HG03039 (cell line): ENCODE measurements around the gene IFI35.
"Not testable (repeated sequence)": the region's sequence is repeated elsewhere in the genome, so short reads cannot be mapped to it uniquely, and the experiment has no call there.

Source experiments
- ATAC-seq: cut with Tn5 transposase; IDR thresholded peaks from one replicate; pipeline ENCODE4 v1.9.1; 2021; ENCODE audit warnings: mild to moderate bottlenecking, moderate library complexity; ENCODE audit not compliant: unreplicated experiment

The IFI35 gene

DNA sequence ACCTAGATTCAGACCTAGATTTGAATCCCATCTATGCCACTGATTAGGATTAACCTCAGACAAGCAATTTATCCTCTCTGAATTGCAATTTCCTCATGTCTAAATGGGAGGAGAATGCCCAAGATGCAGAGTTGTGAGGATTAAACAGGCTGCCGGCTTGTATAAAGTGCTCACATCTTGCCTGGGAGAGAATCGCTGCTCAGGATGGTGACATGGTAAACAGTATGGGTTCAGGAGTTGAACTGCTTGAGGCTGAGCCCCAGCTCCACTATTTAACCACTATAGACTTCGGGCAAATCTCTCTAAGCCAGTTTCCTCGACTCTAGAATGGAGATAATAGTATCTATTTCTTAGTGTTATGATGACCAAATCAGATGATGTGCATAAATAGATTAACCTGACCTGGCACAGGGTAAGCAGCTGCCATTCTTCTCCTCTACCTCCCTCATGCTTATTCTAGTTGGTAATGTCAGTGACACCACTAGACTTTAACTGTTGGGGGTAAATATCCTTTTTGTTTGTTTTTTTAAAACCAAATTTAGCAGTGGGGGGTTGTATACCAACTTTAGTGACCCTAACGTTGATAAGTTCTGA lies 9.1 kb upstream of the IFI35 start:
- no peak for ATAC-seq

- ATAC-seq, result peak; percentile 87
Observed at GRCh38 chr17:42997984-42998938, 8.3 kb upstream of the IFI35 start, which contains the start of gene RPL27. Gene RPL27 (plus strand): TSS chr17:42998419. CDS start chr17:42998751, 332 bp downstream.

GRCh38 chr17:42999003-42999525 lies 7.5 kb upstream of the IFI35 start:
- ATAC-seq, result no peak

- ATAC-seq, result not testable (repeated sequence)
Observed at GRCh38 chr17:43000894-43001293, 5.7 kb upstream of the IFI35 start.

DNA sequence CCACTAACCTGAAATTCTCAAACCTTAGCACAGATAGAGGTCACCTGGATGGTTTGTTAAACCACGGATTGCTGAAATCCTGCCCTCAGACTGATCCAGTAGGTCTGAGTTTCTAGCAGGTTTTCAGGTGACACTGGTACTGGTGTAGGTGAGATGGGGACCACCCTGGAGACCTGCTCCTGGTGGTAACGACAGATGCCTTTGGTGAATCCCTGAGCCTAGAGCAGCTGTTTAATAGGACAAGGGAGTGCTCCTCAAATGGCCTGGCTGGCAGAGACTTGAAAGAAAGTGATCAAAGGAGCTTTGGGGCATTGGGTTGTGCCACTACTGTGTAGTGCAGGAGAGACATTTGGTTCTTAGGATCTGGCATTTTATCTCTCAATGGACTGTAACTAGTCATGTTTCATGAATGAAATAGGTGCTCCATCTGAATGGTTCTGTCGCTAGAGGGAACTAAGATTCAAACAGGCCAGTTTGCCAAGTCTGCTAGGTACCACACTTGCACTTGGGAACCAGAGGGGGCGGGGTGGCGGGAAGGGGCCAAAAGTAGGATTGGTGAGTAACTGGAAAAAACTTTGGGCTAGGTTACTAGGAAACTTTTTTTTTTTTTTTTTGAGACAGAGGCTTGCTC lies 2.9 kb upstream of the IFI35 start:
- ATAC-seq, result no peak

GRCh38 chr17:43010667-43011308 lies 4.2 kb downstream of the IFI35 start:
- ATAC-seq, result no peak

DNA sequence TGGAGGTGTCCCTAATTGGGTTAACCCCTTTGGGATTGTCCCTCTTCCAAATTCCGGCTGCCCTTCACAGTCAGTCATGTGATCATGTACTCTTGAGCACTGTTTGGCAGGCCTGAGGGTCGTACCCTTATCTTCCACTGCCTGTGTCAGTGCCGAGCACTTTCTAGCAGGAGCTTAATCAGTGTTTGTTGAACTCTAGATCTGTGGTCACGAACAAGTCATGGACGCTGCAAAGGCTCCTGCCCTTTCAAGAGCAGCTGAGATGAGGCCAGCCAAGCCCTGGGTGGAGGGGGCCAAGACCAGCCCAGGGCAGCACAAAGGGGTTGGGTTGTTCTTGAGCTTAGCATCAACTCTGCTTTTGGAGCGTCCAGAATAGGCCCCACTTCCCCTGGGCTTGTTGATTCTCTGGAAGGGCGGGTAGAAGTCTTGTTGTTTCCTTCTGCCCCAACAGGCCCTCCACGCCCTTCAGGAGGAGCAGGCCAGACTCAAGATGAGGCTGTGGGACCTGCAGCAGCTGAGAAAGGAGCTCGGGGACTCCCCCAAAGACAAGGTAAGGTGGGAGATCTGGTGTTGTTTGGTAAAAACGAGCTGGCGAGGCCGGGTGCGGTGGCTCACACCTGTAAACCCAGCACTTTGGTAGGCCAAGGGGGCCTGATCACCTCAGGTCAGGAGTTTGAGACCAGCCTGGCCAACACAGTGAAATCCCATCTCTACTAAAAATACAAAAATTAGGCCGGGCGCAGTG lies 5.3 kb downstream of the IFI35 start:
- ATAC-seq, result no peak

DNA sequence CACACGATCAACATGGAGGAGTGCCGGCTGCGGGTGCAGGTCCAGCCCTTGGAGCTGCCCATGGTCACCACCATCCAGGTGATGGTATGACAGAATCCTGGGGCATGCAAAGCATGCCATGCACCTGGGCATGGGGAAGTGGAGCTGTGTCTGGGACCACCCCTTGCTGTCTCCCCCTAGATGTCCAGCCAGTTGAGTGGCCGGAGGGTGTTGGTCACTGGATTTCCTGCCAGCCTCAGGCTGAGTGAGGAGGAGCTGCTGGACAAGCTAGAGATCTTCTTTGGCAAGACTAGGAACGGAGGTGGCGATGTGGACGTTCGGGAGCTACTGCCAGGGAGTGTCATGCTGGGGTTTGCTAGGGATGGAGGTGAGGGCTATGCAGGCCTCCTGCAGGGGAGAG lies 6.7 kb downstream of the IFI35 start:
- no peak for ATAC-seq

GRCh38 chr17:43014020-43014648 lies 7.5 kb downstream of the IFI35 start:
- no peak for ATAC-seq

- no peak for ATAC-seq
Observed at GRCh38 chr17:43014649-43015542, 8.3 kb downstream of the IFI35 start.

DNA sequence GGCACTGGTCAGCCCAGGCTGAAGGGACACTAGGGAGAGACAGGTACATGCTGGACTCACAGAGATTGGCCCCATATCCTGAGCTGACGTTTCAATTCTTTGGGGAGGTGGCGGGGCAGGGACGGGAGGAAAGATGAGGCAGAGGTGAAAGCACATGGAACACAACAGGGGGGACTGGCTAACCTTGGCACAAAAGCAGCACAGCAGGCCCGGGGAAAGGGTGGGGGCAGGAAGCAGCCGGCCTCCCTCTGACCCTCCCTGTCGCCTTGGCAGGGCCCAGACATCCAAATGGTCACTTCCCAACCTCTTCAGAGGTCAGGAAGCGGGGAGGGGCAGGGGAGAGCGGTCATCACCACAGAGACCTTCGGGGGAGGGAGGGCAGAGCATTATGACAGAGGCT lies 9.0 kb downstream of the IFI35 start:
- ATAC-seq, result no peak

DNA sequence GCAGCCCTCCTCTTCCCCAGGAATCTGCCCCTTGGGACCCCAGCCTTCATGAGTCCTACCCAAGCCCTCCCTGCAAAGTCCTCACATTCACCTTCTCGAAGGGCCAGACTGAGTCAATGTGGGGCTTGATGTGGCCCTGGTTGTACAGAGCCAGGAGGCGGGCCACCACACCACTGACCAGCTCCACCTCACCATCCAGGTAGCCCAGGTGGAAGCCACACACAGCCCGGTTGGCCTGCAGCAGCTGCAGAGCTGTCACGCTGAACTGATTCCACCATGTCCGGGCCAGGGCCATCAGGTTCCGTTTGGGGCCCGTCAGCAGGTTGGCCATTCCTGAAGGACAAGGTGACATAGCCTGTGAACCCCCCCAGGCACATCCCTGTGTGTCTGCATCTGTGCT lies 9.6 kb downstream of the IFI35 start:
- ATAC-seq, result no peak

DNA sequence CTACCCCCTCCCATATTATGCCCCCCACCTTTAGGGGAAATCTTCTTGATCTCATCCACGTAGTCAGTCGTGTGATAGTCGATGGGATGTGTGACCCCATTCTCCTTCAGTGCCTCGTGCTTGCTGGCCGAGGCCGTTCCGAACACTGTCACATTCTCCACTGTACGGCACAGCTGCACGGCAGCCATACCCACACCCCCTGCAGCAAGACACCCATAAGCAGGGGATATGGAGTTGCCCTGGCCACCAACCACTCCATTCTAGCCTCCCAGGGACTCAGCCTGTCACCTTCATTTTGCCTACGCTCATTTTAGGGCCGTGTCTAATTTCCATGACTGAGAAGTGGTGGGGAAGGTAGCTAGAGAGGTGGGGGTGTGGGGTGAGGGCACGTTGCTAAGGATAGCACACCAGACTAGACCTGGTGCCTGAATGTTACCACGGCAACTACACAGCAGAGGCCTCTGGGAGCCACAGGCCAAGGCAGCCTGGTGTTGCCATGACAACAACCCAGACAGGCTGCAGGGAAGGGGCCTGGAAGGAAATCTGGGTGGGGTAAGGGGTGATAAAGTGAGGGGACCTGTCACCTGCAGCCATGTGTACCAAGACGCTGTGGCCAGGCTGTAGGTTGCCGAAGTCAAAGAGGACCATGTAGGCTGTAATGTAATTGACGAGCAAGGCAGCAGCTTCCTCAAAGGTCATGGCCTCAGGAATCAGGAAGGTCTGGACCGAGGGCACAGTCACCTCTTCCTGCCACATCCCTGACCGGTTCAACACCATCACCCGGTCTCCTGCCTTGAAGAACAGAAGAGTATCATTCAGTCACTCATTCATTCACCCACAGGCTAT lies 11.6 kb downstream of the IFI35 start:
- no peak for ATAC-seq

GRCh38 chr17:43018932-43019331 lies 12.3 kb downstream of the IFI35 start:
- no peak for ATAC-seq

- ATAC-seq, result no peak
Observed at GRCh38 chr17:43019418-43019817, 12.8 kb downstream of the IFI35 start.

DNA sequence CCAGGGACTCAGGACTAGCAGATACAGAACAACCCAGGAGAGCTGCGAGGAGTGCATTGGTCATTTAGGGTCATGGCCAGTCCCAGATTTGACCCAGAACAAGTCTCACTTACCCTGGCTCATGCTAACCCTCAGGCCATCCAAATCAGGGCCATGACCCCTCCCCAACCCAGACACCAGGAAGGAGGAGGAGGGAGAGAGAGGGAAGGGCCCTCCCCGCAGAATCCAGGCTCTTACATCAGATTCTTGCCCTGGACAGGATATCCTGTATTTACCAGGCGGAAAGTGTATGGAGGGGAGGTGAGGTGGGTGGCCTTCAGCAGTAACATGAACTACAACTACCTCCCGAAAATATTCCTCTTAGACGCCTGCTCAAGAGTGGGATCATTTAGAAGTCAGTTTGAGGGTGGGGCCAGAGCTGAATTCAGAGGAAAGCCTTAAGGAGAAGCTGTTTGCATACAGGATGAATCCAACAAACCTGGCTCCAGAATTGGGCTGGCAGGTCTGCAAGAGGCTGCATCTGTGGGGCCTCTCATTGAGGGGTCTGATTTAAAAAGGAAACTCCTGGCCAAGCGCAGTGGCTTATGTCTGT lies 13.5 kb downstream of the IFI35 start:
- ATAC-seq, result no peak
